ENCODE results near the gene KLF13. TPM values are rescaled to one million over a fixed set of nuclear protein-coding genes. Genes with fewer than 3 reads are reported as not detected.
A peak's percentile ranks its signal among the peaks of the same experiment; 100 is the strongest.

KLF13 gene
- total and polyA plus RNA-seq, 2 experiments from 2014 or later = 23.5 to 28.6 TPM

GRCh38 chr15:31291048-31291578 lies 35.5 kb upstream of the KLF13 start:
- Mint-ChIP-seq H3K4me3 (no peak overlapping the region), H3K36me3 (ENCODE audit: low read depth) (no peaks in the 10 kb centered on the region), H3K27ac (no peak overlapping the region), H3K27me3 (ENCODE audit: insufficient read depth, low read depth, poor library complexity) (peaks cover 2% of the 10 kb centered on the region), H3K4me1 (peaks cover 9% of the 10 kb centered on the region), H3K9me3 (no peaks in the 10 kb centered on the region)
- H2AFZ ChIP-seq = no peak overlapping the region
- no peaks in the 10 kb centered on the region for H3K9me2 ChIP-seq (ENCODE audit: insufficient read depth)
- H3F3A ChIP-seq (replicated peaks; ENCODE audit: low read depth) = no peaks in the 10 kb centered on the region
- no peak overlapping the region for H3K4me2 ChIP-seq
- DNase-seq (ENCODE audit: low spot score) = no peak
- H3K36me3 ChIP-seq (ENCODE audit: insufficient read depth) = no peaks in the 10 kb centered on the region
- no peak overlapping the region for H3K27ac ChIP-seq (ENCODE audit: low read depth)
- H4K20me1 ChIP-seq (replicated peaks; ENCODE audit: insufficient read depth) = no peaks in the 10 kb centered on the region
- H3K4me1 ChIP-seq (ENCODE audit: insufficient read depth) = no peaks in the 10 kb centered on the region
- no peak overlapping the region for H3K4me3 ChIP-seq
- no peak for ATAC-seq
- TF ChIP-seq NANOG (IDR thresholded peaks at IDR 0.05; ENCODE audit: borderline replicate concordance) = no peak
- no peak for TF ChIP-seq POLR2AphosphoS5 (IDR thresholded peaks at IDR 0.05; ENCODE audit: low read depth)
- TF ChIP-seq ZNF331 (CRISPR knock-in tag; IDR thresholded peaks at IDR 0.05; ENCODE audit: low read depth) = no peak
- no peak for TF ChIP-seq JUNB (IDR thresholded peaks at IDR 0.05; ENCODE audit: unreplicated experiment)
- TF ChIP-seq ZNF114 (CRISPR knock-in tag; IDR thresholded peaks at IDR 0.05) = no peak
- no peak for TF ChIP-seq EZH2phosphoT487 (IDR thresholded peaks at IDR 0.05; ENCODE audit: unreplicated experiment)
- TF ChIP-seq CTCF (conservative IDR thresholded peaks at IDR 0.05; ENCODE audit: low read depth in 2 of 2) = no peak
- H3K27me3 ChIP-seq (ENCODE audit: insufficient read depth) = no peaks in the 10 kb centered on the region
- no peaks in the 10 kb centered on the region for H3K79me2 ChIP-seq (replicated peaks; ENCODE audit: insufficient read depth)

GRCh38 chr15:31292391-31293015 lies 34.1 kb upstream of the KLF13 start:
- Mint-ChIP-seq H3K36me3 (ENCODE audit: low read depth) (no peaks in the 10 kb centered on the region), H3K27ac (no peak overlapping the region), H3K4me1 (peaks cover 20% of the 10 kb centered on the region), H3K4me3 (no peak overlapping the region), H3K27me3 (ENCODE audit: insufficient read depth, low read depth, poor library complexity) (peaks cover 2% of the 10 kb centered on the region), H3K9me3 (no peaks in the 10 kb centered on the region)
- Histone ChIP-seq H3K4me1 (ENCODE audit: insufficient read depth) (peaks cover 7% of the 10 kb centered on the region), H3K4me3 (no peak overlapping the region), H2AFZ (peak overlapping the region; percentile 80), H3F3A (replicated peaks; ENCODE audit: low read depth) (no peaks in the 10 kb centered on the region), H3K27me3 (ENCODE audit: insufficient read depth) (no peaks in the 10 kb centered on the region), H3K36me3 (ENCODE audit: insufficient read depth) (no peaks in the 10 kb centered on the region), H3K79me2 (replicated peaks; ENCODE audit: insufficient read depth) (no peaks in the 10 kb centered on the region), H3K4me2 (no peak overlapping the region), H4K20me1 (replicated peaks; ENCODE audit: insufficient read depth) (no peaks in the 10 kb centered on the region), H3K9me2 (ENCODE audit: insufficient read depth) (no peaks in the 10 kb centered on the region), H3K27ac (ENCODE audit: low read depth) (no peak overlapping the region)
- ATAC-seq = no peak
- DNase-seq (ENCODE audit: low spot score) = no peak
- TF ChIP-seq ETS1 (IDR thresholded peaks at IDR 0.05) (no peak), EZH2phosphoT487 (IDR thresholded peaks at IDR 0.05; ENCODE audit: unreplicated experiment) (no peak), NANOG (IDR thresholded peaks at IDR 0.05; ENCODE audit: borderline replicate concordance) (no peak), ZNF331 (CRISPR knock-in tag; IDR thresholded peaks at IDR 0.05; ENCODE audit: low read depth) (no peak), CTCF (conservative IDR thresholded peaks at IDR 0.05; ENCODE audit: low read depth in 2 of 2) (no peak), EZH2 (IDR thresholded peaks at IDR 0.05; ENCODE audit: low read depth, unreplicated experiment) (no peak), CREB1 (CRISPR knock-in tag; IDR thresholded peaks at IDR 0.05; ENCODE audit: low read depth) (no peak), REST (IDR thresholded peaks at IDR 0.05; ENCODE audit: unreplicated experiment) (no peak), STAT1 (IDR thresholded peaks at IDR 0.05; ENCODE audit: unreplicated experiment) (no peak)
